ENCODE results near the gene MAPRE3. TPM values are rescaled to one million over a fixed set of nuclear protein-coding genes. Genes with fewer than 3 reads are reported as not detected.
A peak's percentile ranks its signal among the peaks of the same experiment; 100 is the strongest.

Gene MAPRE3
- total and polyA plus RNA-seq, 9 of the 15 experiments (the other 6 are each of a cell fraction or from before 2014, with no cell fraction given): 0.70 to 43.2 (median 12.6) TPM

- TF ChIP-seq C11orf30 (IDR thresholded peaks at IDR 0.05; ENCODE audit: low read depth) (no peak), GTF2B (IDR thresholded peaks at IDR 0.05; ENCODE audit: extremely low read depth, insufficient read length) (no peak), ELF4 (CRISPR knock-in tag; IDR thresholded peaks at IDR 0.05) (0 out of 2 replicates have a peak, but pooled peaks have one; percentile 5), PURB (CRISPR knock-in tag; IDR thresholded peaks at IDR 0.05; ENCODE audit: low read depth) (no peak), ZNF121 (CRISPR knock-in tag; conservative IDR thresholded peaks at IDR 0.05) (no peak), ARID1B (IDR thresholded peaks at IDR 0.05) (no peak), SIX5 (IDR thresholded peaks at IDR 0.05; ENCODE audit: borderline replicate concordance in 1 of 2, insufficient read depth in 1 of 2, low read depth in 1 of 2, low read length in 2 of 2) (no peak), RHOXF2B (CRISPR knock-in tag; conservative IDR thresholded peaks at IDR 0.05) (no peak), ZNF561 (CRISPR knock-in tag; conservative IDR thresholded peaks at IDR 0.05) (no peak), IRF2 (CRISPR knock-in tag; IDR thresholded peaks at IDR 0.05) (no peak), MYNN (IDR thresholded peaks at IDR 0.05) (no peak), MYNN (CRISPR knock-in tag; IDR thresholded peaks at IDR 0.05) (no peak), NKRF (IDR thresholded peaks at IDR 0.05; ENCODE audit: borderline replicate concordance) (no peak), ZNF184 (CRISPR knock-in tag; IDR thresholded peaks at IDR 0.05) (no peak), ZBTB9 (CRISPR knock-in tag; IDR thresholded peaks at IDR 0.05) (peak; percentile 31; the same call in 1 of the 2 replicates), ZNF766 (CRISPR knock-in tag; conservative IDR thresholded peaks at IDR 0.05) (no peak), HMG20A (CRISPR knock-in tag; conservative IDR thresholded peaks at IDR 0.05) (no peak), ZBTB17 (CRISPR knock-in tag; IDR thresholded peaks at IDR 0.05) (peak; percentile 76; the same call in 1 of the 2 replicates)
- TF ChIP-seq, protein P1, sequence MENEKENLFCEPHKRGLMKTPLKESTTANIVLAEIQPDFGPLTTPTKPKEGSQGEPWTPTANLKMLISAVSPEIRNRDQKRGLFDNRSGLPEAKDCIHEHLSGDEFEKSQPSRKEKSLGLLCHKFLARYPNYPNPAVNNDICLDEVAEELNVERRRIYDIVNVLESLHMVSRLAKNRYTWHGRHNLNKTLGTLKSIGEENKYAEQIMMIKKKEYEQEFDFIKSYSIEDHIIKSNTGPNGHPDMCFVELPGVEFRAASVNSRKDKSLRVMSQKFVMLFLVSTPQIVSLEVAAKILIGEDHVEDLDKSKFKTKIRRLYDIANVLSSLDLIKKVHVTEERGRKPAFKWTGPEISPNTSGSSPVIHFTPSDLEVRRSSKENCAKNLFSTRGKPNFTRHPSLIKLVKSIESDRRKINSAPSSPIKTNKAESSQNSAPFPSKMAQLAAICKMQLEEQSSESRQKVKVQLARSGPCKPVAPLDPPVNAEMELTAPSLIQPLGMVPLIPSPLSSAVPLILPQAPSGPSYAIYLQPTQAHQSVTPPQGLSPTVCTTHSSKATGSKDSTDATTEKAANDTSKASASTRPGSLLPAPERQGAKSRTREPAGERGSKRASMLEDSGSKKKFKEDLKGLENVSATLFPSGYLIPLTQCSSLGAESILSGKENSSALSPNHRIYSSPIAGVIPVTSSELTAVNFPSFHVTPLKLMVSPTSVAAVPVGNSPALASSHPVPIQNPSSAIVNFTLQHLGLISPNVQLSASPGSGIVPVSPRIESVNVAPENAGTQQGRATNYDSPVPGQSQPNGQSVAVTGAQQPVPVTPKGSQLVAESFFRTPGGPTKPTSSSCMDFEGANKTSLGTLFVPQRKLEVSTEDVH (IDR thresholded peaks at IDR 0.05; ENCODE audit: low read depth, partially characterized antibody): no peak
- TF ChIP-seq, protein P2, sequence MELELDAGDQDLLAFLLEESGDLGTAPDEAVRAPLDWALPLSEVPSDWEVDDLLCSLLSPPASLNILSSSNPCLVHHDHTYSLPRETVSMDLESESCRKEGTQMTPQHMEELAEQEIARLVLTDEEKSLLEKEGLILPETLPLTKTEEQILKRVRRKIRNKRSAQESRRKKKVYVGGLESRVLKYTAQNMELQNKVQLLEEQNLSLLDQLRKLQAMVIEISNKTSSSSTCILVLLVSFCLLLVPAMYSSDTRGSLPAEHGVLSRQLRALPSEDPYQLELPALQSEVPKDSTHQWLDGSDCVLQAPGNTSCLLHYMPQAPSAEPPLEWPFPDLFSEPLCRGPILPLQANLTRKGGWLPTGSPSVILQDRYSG (tag; conservative IDR thresholded peaks at IDR 0.05; ENCODE audit: low read depth): no peak
- TF ChIP-seq, protein P3, sequence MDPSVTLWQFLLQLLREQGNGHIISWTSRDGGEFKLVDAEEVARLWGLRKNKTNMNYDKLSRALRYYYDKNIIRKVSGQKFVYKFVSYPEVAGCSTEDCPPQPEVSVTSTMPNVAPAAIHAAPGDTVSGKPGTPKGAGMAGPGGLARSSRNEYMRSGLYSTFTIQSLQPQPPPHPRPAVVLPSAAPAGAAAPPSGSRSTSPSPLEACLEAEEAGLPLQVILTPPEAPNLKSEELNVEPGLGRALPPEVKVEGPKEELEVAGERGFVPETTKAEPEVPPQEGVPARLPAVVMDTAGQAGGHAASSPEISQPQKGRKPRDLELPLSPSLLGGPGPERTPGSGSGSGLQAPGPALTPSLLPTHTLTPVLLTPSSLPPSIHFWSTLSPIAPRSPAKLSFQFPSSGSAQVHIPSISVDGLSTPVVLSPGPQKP (CRISPR knock-in tag; IDR thresholded peaks at IDR 0.05): no peak
These were observed 39.3 kb downstream of the MAPRE3 start (continued) for GRCh38 chr2:27009716-27010115.

Data from K562 (cell line).